HepG2 (cell line): Measurements from ENCODE around the gene LSM14B. TPM values are rescaled to one million over a fixed set of nuclear protein-coding genes. Genes with fewer than 3 reads are reported as not detected.

ENCODE experiments used
- AHR ChIP-seq: IDR thresholded peaks from 2 replicates; pipeline ENCODE4 v1.6.1; 2018; ENCODE audit warnings: missing genetic modification reagents, missing compliant biosample characterization
- ATAD3A ChIP-seq: sonication (generic); formaldehyde crosslinking; IDR thresholded peaks from 2 replicates; pipeline ENCODE4 v1.4.0; 2020; ENCODE audit warnings: missing genetic modification reagents
- ATF4 ChIP-seq, 2 experiments: fragments of 450-650 bp in 1 of 2; sonication (generic) in 1 of 2; formaldehyde crosslinking; IDR thresholded peaks; 2 replicates each; pipeline versions ENCODE4 v1.5.0 to v1.8.0; 2020 to 2022; ENCODE audit warnings: mild to moderate bottlenecking in 1 of 2, missing genetic modification reagents in 1 of 2
- HHEX ChIP-seq: IDR thresholded peaks from 2 replicates; pipeline ENCODE4 v1.6.1; 2016; ENCODE audit warnings: control low read depth
- HMG20A ChIP-seq: IDR thresholded peaks from 2 replicates; pipeline ENCODE4 v1.6.1; 2016; ENCODE audit warnings: borderline replicate concordance
- JUN ChIP-seq: sonication (generic); formaldehyde crosslinking; IDR thresholded peaks from 2 replicates; pipeline ENCODE4 v1.4.0; 2020; ENCODE audit warnings: mild to moderate bottlenecking, missing genetic modification reagents
- NFAT5 ChIP-seq: sonication (generic); formaldehyde crosslinking; IDR thresholded peaks from 2 replicates; pipeline ENCODE4 v1.4.0; 2020; ENCODE audit warnings: missing genetic modification reagents
- NFRKB ChIP-seq: fragments of 450-650 bp; IDR thresholded peaks from 2 replicates; pipeline ENCODE4 v1.6.1; 2017
- SETDB1 ChIP-seq: sonication (generic); formaldehyde crosslinking; IDR thresholded peaks from 2 replicates; pipeline ENCODE4 v1.5.1; 2020; ENCODE audit warnings: missing genetic modification reagents, mild to moderate bottlenecking, borderline replicate concordance
- SRSF4 ChIP-seq: fragments of 200-400 bp; formaldehyde crosslinking; IDR thresholded peaks from one replicate; pipeline ENCODE4 v1.6.1; 2018; ENCODE audit warnings: mild to moderate bottlenecking, low read depth, low read length, moderate library complexity; ENCODE audit not compliant: poor library complexity, severe bottlenecking
- TFAP4 ChIP-seq: sonication (generic); IDR thresholded peaks from 2 replicates; pipeline ENCODE4 v1.6.1; 2016; ENCODE audit warnings: low read depth, borderline replicate concordance
- ZBTB3 ChIP-seq: sonication (generic); formaldehyde crosslinking; IDR thresholded peaks from 2 replicates; pipeline ENCODE4 v1.4.0; 2020; ENCODE audit warnings: low read depth, mild to moderate bottlenecking, moderate library complexity, missing genetic modification reagents, borderline replicate concordance
- ZNF142 ChIP-seq: sonication (generic); formaldehyde crosslinking; IDR thresholded peaks from 2 replicates; pipeline ENCODE4 v1.4.0; 2020; ENCODE audit warnings: missing genetic modification reagents
- ZNF713 ChIP-seq: sonication (generic); formaldehyde crosslinking; IDR thresholded peaks from 2 replicates; pipeline ENCODE4 v1.4.0; 2020; ENCODE audit warnings: mild to moderate bottlenecking, missing genetic modification reagents
- polyA plus RNA-seq, 8 experiments: library from polyadenylated mRNA; depleted of rRNA in 3 of 8; stranded (reverse) in 7 of 8; unstranded in 1 of 8; fragments of >200 nt; fragmentation: Illumina TruSeq in 4 of 8; extraction: Trizol in 4 of 8; gene quantifications; 2 replicates each; pipeline versions ENCODE4 v1.2.1 to v1.2.3, GENCODE V29; 2011 to 2016; ENCODE audit warnings: low read depth in 4 of 8, missing spikeins in 1 of 8, mixed read lengths in 1 of 8; ENCODE audit not compliant: insufficient read depth in 1 of 8
- total RNA-seq, 5 experiments: library from RNA; depleted of rRNA; stranded (reverse); fragments of >200 nt; fragmentation: Illumina TruSeq; extraction: Trizol; gene quantifications; 2 replicates each; pipeline ENCODE4 v1.2.3, GENCODE V29; 2016; ENCODE audit warnings: low read depth in 1 of 5

LSM14B gene
- total and polyA plus RNA-seq, 2 of the 13 experiments (the other 11 are each of a cell fraction or from before 2014, with no cell fraction given), result 43.3 to 79.2 TPM

- TF ChIP-seq HHEX (CRISPR knock-in tag), result no peak
- no peak for TF ChIP-seq SETDB1 (CRISPR knock-in tag)
- no peak for TF ChIP-seq ZNF142 (CRISPR knock-in tag)
- no peak for TF ChIP-seq TFAP4
- no peak for TF ChIP-seq ZNF713 (CRISPR knock-in tag)
- no peak for TF ChIP-seq NFRKB
- no peak for TF ChIP-seq NFAT5
- TF ChIP-seq ATF4 (CRISPR knock-in tag; IDR thresholded peaks at IDR 0.05), result no peak
- TF ChIP-seq JUN, result no peak
- TF ChIP-seq HMG20A (CRISPR knock-in tag), result no peak
- no peak for TF ChIP-seq ZBTB3 (CRISPR knock-in tag)
- no peak for TF ChIP-seq AHR (CRISPR knock-in tag)
- no peak for TF ChIP-seq SRSF4
- no peak for TF ChIP-seq ATAD3A (CRISPR knock-in tag)
These were observed 14.2 kb downstream of the LSM14B start (continued) for GRCh38 chr20:62136283-62137091.
